Fibroblast of skin of right biceps (primary cell): Measurements from ENCODE around the gene SPSB2.
A peak's percentile ranks its signal among the peaks of the same experiment; 100 is the strongest.
"Not testable (repeated sequence)": the region's sequence is repeated elsewhere in the genome, so short reads cannot be mapped to it uniquely, and the experiment has no call there.

Experiments
- DNase-seq: peaks from one replicate; pipeline ENCODE4 v3.0.0-alpha.2; 2013

The SPSB2 gene

GRCh38 chr12:6869049-6870021, 3.8 kb downstream of the SPSB2 start:
- peak; percentile 68 for DNase-seq

DNA sequence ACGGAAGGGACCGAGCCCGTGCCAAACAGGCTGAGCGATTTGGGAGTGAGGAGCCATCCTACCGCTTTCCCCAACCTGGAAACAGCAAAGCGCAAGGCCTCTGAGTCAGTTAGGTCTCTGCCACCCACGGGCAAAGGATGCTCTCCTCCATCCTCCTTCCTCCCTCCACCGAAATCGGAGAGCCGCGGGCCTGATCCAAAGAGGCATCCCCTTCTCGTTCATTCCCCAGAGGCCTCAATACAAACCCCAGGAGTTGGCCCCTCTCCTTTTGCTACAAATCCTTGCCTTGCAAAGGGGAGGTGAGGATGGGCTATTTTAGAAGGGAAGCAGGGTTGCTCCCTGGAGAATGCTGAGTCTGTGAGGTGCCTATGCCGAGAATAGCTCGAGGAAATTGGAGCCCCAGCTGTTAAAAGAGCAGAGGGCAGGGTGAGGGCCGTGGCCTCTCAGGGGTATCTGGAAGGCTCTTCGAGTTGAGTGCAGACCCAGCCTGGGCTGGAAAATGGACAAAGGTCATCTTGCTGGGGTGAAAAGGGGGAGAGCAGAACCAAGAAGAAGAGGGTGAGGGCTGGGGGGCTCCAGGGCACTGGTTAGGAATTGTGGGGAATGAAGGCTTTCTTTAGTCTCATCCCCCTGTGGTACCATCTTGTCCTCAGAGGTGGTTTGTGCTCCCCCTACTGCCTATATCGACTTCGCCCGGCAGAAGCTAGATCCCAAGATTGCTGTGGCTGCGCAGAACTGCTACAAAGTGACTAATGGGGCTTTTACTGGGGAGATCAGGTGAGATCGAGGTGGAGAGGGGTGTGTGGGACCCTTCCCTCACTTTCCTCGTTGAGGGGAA, 4.7 kb downstream of the SPSB2 start:
- DNase-seq: peak; percentile 40

GRCh38 chr12:6867413-6868210, 5.5 kb downstream of the SPSB2 start, which contains the start of gene TPI1:
TSS of gene TPI1 (plus strand) at chr12:6867531. CDS start at chr12:6867567, 36 bp downstream.
- DNase-seq: peak; percentile 84

GRCh38 chr12:6866920-6867412, 6.1 kb downstream of the SPSB2 start:
- DNase-seq: no peak

GRCh38 chr12:6866163-6866919, 6.8 kb downstream of the SPSB2 start:
- DNase-seq: no peak

- DNase-seq: not testable (repeated sequence)
These were observed 7.8 kb downstream of the SPSB2 start for GRCh38 chr12:6865307-6865706.

DNA sequence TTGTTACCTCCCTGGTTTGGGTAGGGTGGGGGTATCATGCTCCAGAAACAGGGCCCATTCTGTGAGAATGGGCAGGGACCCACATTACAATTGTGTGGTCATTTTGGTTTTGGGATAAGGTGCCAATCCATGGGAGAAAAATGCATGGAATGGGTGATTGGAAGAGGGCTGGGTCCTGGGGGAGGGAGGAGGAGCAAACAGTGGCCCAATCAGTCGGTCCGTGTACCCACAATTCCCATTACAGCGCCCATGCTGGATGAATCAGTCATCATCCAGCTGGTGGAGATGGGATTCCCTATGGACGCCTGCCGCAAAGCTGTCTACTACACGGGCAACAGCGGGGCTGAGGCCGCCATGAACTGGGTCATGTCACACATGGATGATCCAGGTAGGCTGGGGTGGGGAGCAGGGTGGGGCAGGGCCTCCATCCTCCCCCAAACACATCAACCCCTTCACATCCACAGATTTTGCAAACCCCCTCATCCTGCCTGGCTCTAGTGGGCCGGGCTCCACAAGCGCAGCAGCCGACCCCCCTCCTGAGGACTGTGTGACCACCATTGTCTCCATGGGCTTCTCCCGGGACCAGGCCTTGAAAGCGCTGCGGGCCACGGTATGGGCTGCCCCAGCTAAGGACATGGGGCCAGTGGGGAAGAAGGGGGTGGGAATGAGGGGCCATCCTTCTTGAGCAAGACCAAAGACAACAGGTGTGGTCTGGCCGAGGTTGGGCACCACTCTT, 9.3 kb downstream of the SPSB2 start:
- peak; percentile 33 for DNase-seq

DNA sequence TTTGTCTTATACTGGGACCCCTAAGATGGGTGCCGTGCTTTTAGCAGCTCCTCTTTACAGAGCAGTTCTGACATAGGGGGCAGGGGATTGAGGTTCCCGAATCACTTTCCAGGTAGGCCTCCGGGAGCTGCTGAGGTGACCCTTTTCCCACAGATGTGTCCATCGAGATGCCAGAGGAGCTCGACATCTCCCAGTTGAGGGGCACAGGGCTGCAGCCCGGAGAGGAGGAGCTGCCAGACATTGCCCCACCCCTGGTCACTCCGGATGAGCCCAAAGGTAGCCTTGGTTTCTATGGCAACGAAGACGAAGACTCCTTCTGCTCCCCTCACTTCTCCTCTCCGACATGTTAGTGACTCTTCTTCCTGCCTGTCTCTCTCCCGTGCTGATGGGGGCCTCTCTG, 10.1 kb downstream of the SPSB2 start:
- DNase-seq: no peak

- no peak for DNase-seq
These were observed 11.7 kb downstream of the SPSB2 start for GRCh38 chr12:6861391-6861790.

DNA sequence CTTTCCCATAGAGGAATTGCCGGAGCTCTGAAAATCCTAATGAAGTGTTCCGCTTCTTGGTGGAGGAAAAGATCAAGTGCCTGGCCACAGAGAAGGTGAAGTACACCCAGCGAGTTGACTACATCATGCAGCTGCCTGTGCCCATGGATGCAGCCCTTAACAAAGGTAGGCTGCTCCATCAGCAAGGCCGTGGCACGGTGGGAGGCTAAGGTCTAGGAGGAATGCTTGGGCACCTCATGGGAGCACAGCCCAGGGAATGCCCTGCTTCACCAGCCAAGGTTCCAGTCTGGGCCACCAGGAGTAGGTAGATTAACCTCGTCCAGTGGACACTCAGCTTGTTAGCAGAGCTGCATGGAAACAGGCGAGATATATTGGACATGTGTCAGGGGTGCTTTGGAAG, 12.2 kb downstream of the SPSB2 start:
- no peak for DNase-seq

GRCh38 chr12:6860116-6860515, 13.0 kb downstream of the SPSB2 start:
- no peak for DNase-seq

DNA sequence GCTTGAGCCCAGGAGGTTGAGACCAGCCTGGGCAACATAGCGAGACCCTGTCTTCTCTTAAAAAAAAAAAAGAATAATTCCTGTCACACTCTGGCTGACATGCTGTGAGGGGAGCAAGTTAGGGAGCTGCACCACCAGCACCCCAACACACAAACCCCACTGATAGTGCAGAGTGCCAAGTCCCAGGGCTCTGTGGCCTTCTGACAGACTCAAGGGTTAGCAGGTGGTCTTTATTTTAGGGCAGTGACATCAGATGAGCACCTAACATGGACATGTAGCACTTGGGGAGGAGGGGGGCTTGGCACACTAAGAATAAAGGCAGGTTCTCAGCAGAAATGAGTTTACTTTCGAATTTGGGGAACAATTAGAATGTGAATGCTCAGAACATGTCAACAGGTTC, 14.3 kb downstream of the SPSB2 start:
- DNase-seq: no peak

DNA sequence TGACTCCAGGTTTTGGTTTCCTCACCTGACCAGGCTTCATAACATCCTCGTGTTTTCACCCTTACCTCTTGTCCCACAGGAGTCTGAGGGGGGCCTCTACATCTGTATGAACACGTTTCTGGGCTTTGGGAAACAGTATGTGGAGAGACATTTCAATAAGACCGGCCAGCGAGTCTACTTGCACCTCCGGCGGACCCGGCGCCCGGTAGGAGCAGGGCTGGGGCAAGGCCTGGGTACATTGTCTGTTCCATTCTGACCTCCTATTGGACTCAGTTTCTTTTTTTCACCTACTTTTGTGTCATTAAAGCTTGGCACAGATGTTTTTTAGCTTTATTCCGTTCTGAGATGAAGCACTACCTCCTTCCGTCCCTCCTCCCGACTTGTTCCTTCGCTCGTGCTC, 17.8 kb downstream of the SPSB2 start:
- no peak for DNase-seq

DNA sequence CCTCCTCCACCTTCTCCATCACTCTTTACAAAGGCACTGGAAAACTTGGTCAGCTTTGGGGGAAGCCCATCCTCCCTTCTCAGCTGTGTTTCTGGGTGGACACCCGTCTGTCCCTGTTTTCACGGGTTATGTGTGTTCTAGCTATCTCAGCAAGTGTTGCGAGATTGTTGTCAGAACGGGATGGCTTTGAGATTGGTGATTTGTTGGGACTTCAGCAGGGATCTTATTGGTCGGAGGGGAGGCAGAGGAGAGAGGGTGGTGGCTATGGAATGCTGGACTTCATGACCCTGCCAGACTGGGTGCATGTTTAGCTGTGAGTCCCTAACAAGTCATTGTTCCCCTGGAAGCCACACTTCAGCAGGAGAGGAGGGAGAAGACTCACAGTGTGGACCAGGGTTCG, 19.1 kb downstream of the SPSB2 start:
- no peak for DNase-seq

GRCh38 chr12:6853626-6854025, 19.5 kb downstream of the SPSB2 start:
- DNase-seq: no peak

DNA sequence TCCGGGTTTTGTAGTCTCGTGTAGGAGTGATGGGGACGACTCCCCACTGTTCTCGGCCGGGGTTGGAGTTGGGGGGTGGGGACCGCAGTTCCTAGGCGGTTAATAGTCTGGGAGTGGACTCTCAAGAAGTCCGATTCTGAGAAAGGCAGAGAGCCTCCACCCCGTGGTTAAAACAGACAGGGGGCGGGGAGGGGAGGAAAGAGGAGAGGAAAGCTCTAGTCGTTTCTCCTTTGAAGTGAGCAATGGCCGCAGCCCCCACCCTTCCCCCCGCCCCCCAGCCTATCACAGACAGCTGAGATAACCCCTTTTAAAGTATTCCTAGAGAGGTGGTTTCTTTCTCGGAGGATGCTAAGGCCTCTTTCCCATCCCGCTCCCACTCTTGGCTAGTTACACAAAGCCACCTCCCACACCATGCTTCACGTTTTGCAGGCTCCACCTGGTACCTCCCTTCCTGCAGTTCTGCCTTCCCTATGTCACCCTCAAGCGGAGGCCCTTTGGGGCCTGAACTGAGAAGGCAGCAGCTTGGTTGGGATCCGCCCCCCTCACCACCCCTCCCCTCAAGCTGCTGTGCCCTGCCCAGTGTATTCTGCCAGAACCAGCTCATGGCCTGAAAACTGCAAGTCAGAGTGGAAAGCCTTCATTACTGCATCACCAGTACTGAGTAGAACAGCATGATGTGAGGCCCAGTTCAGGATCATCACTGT, 20.3 kb downstream of the SPSB2 start:
- peak; percentile 67 for DNase-seq

- DNase-seq: peak; percentile 100
These were observed 21.0 kb downstream of the SPSB2 start, which contains the start of gene USP5 for GRCh38 chr12:6851921-6852650. TSS of gene USP5 (plus strand) at chr12:6852150. CDS start at chr12:6852180, 30 bp downstream.

DNA sequence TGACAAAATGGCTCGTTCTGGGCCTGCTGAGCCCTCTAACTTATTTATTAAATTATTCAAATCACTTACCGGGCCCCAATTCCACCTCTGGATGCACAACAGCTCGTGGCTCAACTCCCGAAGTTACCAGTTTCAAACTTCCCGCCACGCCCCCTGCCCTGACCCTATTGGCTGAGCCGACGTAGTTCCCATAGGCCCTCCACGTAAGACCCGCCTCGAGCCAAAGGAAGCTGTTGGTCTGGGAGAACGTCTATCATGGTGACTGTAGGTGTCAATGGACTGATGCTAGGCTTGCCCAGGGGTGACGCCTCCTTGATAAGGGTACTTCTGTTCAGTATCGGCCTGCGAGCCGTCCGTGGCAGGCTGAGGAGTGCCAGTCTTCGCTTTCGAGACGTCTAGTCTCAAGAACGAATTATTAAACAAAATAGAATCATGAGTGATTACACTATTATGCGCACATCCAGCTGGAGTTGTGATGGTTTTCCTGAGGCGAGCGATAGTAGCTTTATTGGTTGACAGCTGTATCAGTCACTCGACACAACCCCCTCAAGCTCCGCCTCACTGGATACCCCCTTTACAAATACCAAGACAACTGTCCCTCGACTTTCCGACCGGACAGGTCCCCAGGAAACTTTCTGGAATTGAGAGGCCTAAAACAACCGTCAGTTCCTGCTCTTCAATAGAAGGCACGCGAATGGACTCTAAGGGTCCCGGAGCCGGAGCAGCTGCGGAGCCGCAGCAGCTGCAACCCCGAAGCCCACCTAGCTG, 21.8 kb downstream of the SPSB2 start, which contains the start of gene CDCA3:
TSS of gene CDCA3 (minus strand) at position 134 of the 768 bp plus-strand sequence. CDS start 334 bp downstream, outside the sequence.
- peak; percentile 99 for DNase-seq

DNA sequence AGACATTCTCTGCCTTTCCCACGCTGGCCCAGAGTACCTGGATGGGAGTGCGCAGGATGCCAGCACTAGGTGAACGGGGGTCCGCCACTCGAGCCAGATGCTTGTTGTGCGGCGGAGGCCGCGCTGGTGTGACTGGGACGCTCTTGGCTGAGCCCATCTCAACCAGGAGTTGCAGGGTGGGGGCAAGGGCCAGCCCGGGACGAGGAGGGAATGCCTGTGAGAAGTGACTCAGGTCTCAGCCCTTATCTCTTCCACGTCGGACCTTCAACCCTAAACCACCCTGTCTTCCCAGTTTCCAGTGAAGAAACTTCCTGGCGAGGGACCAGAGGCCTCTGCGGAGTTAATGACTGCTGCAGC, 22.3 kb downstream of the SPSB2 start:
- no peak for DNase-seq
